ENCODE results near the gene STX18. TPM values are rescaled to one million over a fixed set of nuclear protein-coding genes. Genes with fewer than 3 reads are reported as not detected.

Gene STX18
- total RNA-seq, 1 donor from 2014 or later = 24.0 TPM

- no peaks in the 10 kb centered on the region for H3K9me3 ChIP-seq (ENCODE audit: insufficient read depth, low read depth, low read length)
- H3K9ac ChIP-seq (ENCODE audit: low read length) = no peak overlapping the region
- H3K4me1 ChIP-seq (ENCODE audit: insufficient read depth, low read length) = peaks cover 13% of the 10 kb centered on the region
- no peaks in the 10 kb centered on the region for H3K27me3 ChIP-seq (ENCODE audit: insufficient read depth, low read length)
- H4K20me1 ChIP-seq (ENCODE audit: insufficient read depth, low read length) = peaks cover 78% of the 10 kb centered on the region
- Mint-ChIP-seq H3K27me3 (ENCODE audit: low read depth, unreplicated experiment) (no peaks in the 10 kb centered on the region), H3K4me3 (ENCODE audit: unreplicated experiment) (no peak overlapping the region), H3K36me3 (ENCODE audit: low read depth, unreplicated experiment) (no peaks in the 10 kb centered on the region), H3K9me3 (ENCODE audit: unreplicated experiment) (no peaks in the 10 kb centered on the region), H3K27ac (ENCODE audit: unreplicated experiment) (peak overlapping the region; percentile 89), H3K4me1 (ENCODE audit: low read depth, unreplicated experiment) (peaks cover 37% of the 10 kb centered on the region)
- no peak overlapping the region for H3K4me2 ChIP-seq (ENCODE audit: low read length)
- no peak overlapping the region for H2AFZ ChIP-seq (ENCODE audit: low read depth, low read length)
- peaks cover 26% of the 10 kb centered on the region for H3K79me2 ChIP-seq (ENCODE audit: insufficient read depth, low read length)
- H3K36me3 ChIP-seq (ENCODE audit: insufficient read depth, low read length) = no peaks in the 10 kb centered on the region
- H3K4me3 ChIP-seq (ENCODE audit: insufficient read depth, low read depth, low read length) = no peak overlapping the region
- no peak overlapping the region for H3K27ac ChIP-seq (ENCODE audit: low read depth, low read length)
- DNase-seq (ENCODE audit: low read depth) (no peak), FAIRE-seq (peak; percentile 55)
- TF ChIP-seq EZH2 (IDR thresholded peaks at IDR 0.05; ENCODE audit: insufficient read depth, low read length) = no peak
- TF ChIP-seq CTCF (IDR thresholded peaks at IDR 0.05; ENCODE audit: insufficient read depth, low read depth, low read length) = no peak
These were observed 61.6 kb downstream of the STX18 start for GRCh38 chr4:4480205-4480604.

- Histone ChIP-seq H3K4me1 (ENCODE audit: insufficient read depth, low read length) (peaks cover 14% of the 10 kb centered on the region), H2AFZ (ENCODE audit: low read depth, low read length) (no peak overlapping the region), H3K79me2 (ENCODE audit: insufficient read depth, low read length) (peaks cover 26% of the 10 kb centered on the region), H3K9me3 (ENCODE audit: insufficient read depth, low read depth, low read length) (no peaks in the 10 kb centered on the region), H4K20me1 (ENCODE audit: insufficient read depth, low read length) (peaks cover 74% of the 10 kb centered on the region), H3K36me3 (ENCODE audit: insufficient read depth, low read length) (no peaks in the 10 kb centered on the region), H3K4me3 (ENCODE audit: insufficient read depth, low read depth, low read length) (no peak overlapping the region), H3K4me2 (ENCODE audit: low read length) (no peak overlapping the region), H3K27ac (ENCODE audit: low read depth, low read length) (no peak overlapping the region), H3K9ac (ENCODE audit: low read length) (no peak overlapping the region), H3K27me3 (ENCODE audit: insufficient read depth, low read length) (no peaks in the 10 kb centered on the region)
- peaks cover 39% of the 10 kb centered on the region for H3K4me1 Mint-ChIP-seq (ENCODE audit: low read depth, unreplicated experiment)
- H3K27ac Mint-ChIP-seq (ENCODE audit: unreplicated experiment) = no peak overlapping the region
- no peak overlapping the region for H3K4me3 Mint-ChIP-seq (ENCODE audit: unreplicated experiment)
- no peak for DNase-seq (ENCODE audit: low read depth)
- no peaks in the 10 kb centered on the region for H3K36me3 Mint-ChIP-seq (ENCODE audit: low read depth, unreplicated experiment)
- no peaks in the 10 kb centered on the region for H3K27me3 Mint-ChIP-seq (ENCODE audit: low read depth, unreplicated experiment)
- H3K9me3 Mint-ChIP-seq (ENCODE audit: unreplicated experiment) = no peaks in the 10 kb centered on the region
- no peak for FAIRE-seq
- TF ChIP-seq CTCF (IDR thresholded peaks at IDR 0.05; ENCODE audit: insufficient read depth, low read depth, low read length) = no peak
- TF ChIP-seq EZH2 (IDR thresholded peaks at IDR 0.05; ENCODE audit: insufficient read depth, low read length) = no peak
These were observed 62.5 kb downstream of the STX18 start for GRCh38 chr4:4479366-4479765.

GRCh38 chr4:4477796-4478195, 64.1 kb downstream of the STX18 start:
- Histone ChIP-seq H3K36me3 (ENCODE audit: insufficient read depth, low read length) (no peaks in the 10 kb centered on the region), H3K9me3 (ENCODE audit: insufficient read depth, low read depth, low read length) (no peaks in the 10 kb centered on the region), H3K9ac (ENCODE audit: low read length) (no peak overlapping the region), H4K20me1 (ENCODE audit: insufficient read depth, low read length) (peaks cover 74% of the 10 kb centered on the region), H2AFZ (ENCODE audit: low read depth, low read length) (no peak overlapping the region), H3K4me1 (ENCODE audit: insufficient read depth, low read length) (peaks cover 23% of the 10 kb centered on the region), H3K4me2 (ENCODE audit: low read length) (no peak overlapping the region), H3K27ac (ENCODE audit: low read depth, low read length) (no peak overlapping the region), H3K4me3 (ENCODE audit: insufficient read depth, low read depth, low read length) (no peak overlapping the region), H3K27me3 (ENCODE audit: insufficient read depth, low read length) (no peaks in the 10 kb centered on the region), H3K79me2 (ENCODE audit: insufficient read depth, low read length) (peaks cover 31% of the 10 kb centered on the region)
- DNase-seq (ENCODE audit: low read depth) (peak; percentile 17), FAIRE-seq (no peak)
- H3K9me3 Mint-ChIP-seq (ENCODE audit: unreplicated experiment) = no peaks in the 10 kb centered on the region
- no peak overlapping the region for H3K27ac Mint-ChIP-seq (ENCODE audit: unreplicated experiment)
- no peak for TF ChIP-seq CTCF (IDR thresholded peaks at IDR 0.05; ENCODE audit: insufficient read depth, low read depth, low read length)
- no peaks in the 10 kb centered on the region for H3K27me3 Mint-ChIP-seq (ENCODE audit: low read depth, unreplicated experiment)
- H3K4me1 Mint-ChIP-seq (ENCODE audit: low read depth, unreplicated experiment) = peaks cover 48% of the 10 kb centered on the region
- H3K4me3 Mint-ChIP-seq (ENCODE audit: unreplicated experiment) = no peak overlapping the region
- no peaks in the 10 kb centered on the region for H3K36me3 Mint-ChIP-seq (ENCODE audit: low read depth, unreplicated experiment)

Data from astrocyte (in vitro differentiated cells and primary cell).